GM12873 (cell line): Measurements from ENCODE around the gene SPCS3.

Source experiments
- TF ChIP-seq, protein P1 (sequence below): IDR thresholded peaks from 2 replicates; pipeline ENCODE4 v1.5.1; 2012; ENCODE audit warnings: low read depth, mild to moderate bottlenecking, moderate library complexity, low read length, control low read depth; ENCODE audit not compliant: insufficient read depth; ENCODE audit errors: missing control alignments

SPCS3 gene

DNA sequence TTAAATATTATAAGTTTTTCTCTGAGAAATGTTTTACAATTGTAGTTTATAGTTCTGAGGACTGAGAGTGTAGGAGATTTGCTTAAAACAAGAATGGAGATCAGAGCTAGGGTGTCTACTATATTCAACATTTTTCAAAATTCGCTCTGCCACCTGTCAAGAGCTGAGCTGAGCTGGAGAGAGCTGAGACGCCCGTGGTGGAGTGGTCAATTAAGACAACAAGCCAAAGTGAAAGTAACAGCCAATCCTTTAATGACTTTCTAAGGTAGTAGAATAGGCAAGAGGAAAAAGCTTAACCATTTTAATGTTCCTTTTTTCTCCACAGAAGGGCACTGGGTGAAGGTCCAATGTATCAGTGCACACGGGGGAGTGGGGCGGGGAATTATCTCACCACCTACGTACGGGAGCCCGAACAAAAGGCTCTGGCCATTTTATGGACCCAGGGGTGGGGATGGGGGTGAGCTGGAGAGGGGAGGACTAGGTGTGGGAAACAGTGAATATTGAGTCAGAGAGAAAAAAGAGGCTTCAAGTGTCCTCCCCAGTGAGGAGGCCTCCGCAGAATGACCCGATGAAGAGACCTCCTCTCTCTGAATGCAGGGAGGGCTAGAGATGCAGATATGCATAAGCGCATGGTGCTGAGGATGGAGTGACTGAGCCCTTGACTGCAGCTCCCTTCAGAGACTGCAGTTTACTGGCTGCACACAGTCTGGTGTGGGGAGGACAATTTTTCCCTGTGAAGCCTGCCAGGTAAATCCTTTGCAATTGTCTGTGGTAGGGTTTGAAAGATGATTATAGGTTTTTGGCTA is 60.8 kb downstream of the SPCS3 start:
- TF ChIP-seq, protein P1, sequence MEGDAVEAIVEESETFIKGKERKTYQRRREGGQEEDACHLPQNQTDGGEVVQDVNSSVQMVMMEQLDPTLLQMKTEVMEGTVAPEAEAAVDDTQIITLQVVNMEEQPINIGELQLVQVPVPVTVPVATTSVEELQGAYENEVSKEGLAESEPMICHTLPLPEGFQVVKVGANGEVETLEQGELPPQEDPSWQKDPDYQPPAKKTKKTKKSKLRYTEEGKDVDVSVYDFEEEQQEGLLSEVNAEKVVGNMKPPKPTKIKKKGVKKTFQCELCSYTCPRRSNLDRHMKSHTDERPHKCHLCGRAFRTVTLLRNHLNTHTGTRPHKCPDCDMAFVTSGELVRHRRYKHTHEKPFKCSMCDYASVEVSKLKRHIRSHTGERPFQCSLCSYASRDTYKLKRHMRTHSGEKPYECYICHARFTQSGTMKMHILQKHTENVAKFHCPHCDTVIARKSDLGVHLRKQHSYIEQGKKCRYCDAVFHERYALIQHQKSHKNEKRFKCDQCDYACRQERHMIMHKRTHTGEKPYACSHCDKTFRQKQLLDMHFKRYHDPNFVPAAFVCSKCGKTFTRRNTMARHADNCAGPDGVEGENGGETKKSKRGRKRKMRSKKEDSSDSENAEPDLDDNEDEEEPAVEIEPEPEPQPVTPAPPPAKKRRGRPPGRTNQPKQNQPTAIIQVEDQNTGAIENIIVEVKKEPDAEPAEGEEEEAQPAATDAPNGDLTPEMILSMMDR: no peak
